ENCODE results near the gene SPOCD1.

- TF ChIP-seq CTCF (IDR thresholded peaks at IDR 0.05; ENCODE audit: low read depth, low read length) (no peak), POLR2A (IDR thresholded peaks at IDR 0.05; ENCODE audit: extremely low read depth, insufficient read length) (no peak), MAX (IDR thresholded peaks at IDR 0.05; ENCODE audit: low read depth, low read length) (no peak), MYC (IDR thresholded peaks at IDR 0.05; ENCODE audit: low read depth, low read length) (no peak)
Observed at GRCh38 chr1:31815307-31815645, 546 bp downstream of the SPOCD1 start.
